GM18907 (cell line): Measurements from ENCODE around the gene TNFAIP2.

Source experiments
- ATAC-seq: cut with Tn5 transposase; IDR thresholded peaks from one replicate; pipeline ENCODE4 v1.9.1; 2021; ENCODE audit warnings: mild to moderate bottlenecking, moderate library complexity; ENCODE audit not compliant: unreplicated experiment

The TNFAIP2 gene

DNA sequence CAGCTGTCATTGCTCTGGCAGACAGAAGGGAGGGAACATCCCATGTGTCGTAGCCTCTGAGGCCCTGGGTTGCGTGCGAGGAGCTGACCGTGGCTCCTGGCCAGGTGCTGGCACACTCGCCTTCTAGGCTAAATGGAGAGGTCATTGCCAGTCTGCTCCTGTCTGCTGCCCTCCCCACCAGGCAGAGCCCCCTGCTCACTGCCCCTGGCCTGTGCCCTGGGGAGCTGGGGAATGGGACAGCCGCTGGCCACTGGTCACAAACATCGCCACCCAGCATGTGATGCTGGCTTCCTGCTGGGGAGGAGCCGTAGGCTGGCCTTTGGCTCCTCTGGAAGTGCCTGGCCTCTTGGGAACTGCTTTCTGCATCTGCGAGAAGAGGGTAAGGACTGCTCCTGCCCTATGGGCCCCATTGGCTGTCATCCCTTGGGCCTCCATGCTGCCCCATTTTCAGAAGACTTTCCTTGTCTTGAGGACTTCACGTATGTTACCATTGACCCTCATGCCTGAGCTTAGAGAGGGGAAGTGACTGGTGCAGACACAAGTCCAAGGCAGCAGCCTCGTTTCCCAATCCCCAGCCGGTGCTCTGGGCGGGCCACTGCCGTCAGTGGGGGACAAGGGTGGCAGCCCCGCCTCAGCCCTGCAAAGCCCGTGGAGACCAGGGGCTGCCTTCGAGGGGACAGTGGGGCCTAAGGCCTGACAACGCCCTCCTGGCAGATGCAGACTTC is 2.0 kb upstream of the TNFAIP2 start:
- no peak for ATAC-seq

DNA sequence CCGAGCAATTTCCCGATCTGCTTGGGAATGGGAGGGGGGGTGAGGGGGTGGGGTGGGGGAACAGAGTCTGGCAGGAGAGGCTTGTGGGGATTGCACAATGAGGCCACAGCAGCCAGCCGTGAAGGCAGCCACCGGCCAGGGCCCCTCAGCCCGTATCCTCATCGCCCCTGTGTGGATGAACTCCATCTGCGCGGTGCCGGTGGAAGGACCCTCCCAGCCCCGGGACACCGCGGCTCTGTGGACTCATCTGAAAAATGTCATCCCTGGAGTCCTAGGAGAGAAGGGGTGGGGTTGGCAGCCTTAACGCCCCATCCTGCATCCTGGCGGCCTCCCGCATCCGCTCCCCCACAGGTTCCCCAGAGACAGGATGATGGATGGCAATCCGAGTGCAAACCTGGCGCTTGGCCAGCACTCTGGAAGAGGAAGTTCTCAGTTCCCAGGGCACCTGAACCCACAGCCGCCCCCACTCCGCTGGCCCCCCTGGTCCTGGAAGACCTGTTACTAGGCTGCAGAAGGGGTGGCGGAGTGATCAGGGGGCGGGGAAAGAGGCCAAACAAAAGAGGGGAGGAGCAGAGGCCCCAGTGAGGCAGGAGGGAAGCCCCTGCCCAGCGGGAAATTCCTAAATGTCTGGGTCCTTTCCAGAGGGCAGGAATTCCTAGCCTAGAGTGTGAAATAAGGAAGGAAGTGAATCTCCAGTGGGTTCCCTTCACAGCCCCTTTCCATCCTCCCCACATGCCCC is 1.2 kb upstream of the TNFAIP2 start:
- ATAC-seq: no peak

DNA sequence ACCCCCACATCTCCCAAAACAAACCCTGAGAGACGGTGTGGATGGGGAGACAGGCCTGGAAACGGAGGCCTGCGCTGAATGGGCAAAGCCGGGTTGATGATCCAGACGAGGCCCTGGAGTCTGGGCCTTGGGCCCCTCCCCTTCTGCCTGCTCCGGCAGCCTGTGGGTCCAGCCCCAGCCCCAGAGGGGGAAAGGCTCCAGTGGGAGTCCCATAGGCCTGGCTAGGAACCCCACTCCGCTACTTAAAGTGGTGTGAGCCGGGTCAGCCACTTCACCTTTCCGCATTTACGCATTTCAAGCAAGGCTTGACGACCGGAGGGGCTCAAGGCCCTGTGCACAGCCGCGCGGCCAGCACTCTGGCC is 695 bp upstream of the TNFAIP2 start:
- no peak for ATAC-seq

DNA sequence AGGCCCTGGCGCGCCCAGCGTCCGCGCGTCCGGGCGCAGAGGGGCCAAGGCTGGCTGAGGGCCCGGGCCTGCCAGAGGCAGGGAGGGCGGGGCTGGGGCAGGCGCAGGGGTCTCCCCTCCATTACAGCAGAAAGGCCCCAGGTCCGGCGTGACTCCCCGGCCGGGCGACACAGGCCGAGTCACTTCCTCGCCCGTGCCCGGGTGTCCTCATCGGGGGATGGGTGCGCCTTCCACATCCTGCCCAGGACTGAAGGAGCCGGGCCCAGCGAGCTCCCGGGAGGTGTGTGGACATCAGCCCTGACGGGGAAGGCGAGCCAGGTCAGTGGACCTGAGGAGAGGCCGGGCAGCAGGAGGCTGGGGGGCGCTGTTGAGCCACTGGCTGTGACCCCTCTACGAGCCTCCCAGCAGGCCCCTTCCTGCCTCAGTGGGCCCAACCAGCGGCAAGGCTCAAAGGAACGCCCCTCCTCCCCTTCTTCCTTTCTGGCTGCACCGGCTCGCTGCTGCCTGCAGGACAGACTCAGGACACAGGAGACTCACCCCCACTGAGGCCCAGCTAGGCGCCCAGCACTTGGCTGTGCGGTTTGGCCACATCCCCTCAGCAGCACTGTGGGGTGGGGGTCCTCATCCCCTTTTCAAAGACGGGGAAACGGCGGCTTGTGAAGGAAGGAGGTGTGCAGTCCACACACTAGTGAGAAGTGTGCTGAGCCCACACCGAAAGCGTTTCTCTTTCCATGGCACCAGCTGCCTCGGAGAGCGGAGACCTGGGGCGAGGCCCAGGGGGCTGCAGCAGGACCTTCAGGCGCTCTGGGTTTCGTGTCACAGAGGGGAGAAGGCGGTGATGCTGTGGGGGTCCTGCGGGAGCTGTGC is 606 bp downstream of the TNFAIP2 start:
- no peak for ATAC-seq

DNA sequence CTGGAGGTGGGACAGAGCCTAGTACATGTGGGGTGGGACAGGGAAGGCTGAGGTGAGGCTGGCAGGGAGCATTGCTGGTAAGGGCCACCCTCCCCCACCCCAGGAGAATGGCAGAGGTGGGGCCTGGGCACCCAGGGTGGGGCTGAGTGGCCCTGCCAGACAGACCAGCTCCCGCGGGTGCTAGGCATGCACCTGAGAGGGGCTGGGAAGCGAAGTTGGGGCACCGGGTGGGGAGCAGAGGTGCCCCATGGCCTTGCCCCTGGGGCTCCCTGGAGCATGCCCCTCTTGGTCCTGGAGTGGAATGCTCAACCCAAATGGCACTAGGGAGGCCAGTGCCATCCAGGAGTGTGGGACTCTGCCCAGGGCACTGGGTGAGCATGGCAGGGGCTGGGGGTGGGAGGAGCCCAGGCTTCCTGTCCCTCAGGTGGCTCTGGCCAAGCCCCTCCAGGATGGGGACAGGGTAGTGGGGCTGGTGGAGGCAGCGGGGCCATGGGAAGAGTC is 1.3 kb downstream of the TNFAIP2 start:
- ATAC-seq: no peak

DNA sequence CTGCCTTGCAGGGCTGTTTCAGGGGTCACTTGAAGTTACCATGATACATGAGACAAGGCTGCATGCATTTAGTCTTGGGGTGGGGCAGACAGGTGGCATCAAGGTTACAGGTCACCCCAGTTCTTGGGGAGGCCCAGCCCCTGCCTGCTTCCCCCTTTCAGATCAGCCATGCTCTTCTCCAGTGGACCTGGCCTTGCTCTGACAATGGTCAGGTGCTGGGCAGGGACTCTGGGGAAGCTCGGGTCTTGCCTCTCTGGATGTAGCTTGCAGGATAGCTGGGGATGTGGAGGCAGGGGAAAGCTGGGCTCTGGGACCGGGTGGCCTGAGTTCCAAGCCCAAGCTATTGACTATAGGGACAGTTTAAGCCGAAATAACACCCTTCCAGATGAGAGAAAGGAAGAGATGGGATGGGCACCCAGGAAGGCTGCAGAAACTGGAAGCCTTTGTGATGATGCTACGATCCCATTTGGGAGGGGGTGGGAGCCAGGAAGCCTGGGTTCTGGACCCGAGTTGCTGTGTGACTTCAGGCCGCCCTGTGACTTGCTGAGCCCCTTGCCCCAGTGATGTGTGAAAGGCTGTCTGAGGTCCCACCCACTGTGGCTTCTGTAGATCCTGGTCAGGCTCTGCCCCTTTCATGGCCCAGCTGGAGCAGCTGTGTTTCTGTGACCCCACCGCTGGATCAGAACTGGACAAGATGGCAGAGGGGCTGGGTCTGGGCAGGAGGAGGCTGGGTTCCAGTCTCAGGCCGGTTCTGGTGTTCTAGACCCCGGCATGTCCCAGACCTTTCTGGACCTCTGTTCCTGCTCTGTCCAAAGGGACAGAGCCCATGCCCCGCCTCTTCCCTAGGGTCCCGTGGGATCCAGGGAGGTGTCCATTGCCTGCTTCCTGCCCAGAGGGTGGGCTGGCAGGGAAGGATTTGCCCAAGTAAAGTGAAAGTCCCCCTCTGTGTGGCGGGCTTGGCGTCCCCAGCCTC is 2.1 kb downstream of the TNFAIP2 start:
- no peak for ATAC-seq

DNA sequence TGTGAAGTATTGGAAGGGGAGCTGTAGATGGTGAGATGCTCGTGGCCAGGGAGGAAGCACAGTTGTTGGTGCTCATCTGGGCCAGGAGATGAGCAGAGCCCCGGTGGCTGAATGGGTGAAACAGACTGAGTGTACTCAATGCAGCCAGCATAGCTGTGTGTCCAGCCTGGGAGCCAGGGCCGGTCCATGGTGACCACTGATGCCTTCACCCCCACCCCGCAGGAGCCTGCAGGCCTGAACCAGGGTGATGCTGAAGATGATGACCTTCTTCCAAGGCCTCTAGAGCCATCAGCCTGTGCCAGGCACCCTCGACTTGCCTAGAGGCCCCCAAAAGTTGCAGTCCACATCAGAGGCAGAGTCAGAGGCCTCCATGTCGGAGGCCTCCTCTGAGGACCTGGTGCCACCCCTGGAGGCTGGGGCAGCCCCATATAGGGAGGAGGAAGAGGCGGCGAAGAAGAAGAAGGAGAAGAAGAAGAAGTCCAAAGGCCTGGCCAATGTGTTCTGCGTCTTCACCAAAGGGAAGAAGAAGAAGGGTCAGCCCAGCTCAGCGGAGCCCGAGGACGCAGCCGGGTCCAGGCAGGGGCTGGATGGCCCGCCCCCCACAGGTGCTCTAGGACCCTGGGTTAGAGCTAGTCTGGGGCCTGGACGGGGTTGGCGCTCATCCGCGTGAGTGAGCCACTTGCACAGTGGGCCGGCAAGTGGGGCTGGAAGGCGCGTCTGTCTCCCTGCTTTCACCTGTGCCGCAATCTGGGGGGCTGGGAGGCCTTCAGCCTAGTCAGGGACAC is 3.0 kb downstream of the TNFAIP2 start:
- ATAC-seq: no peak

DNA sequence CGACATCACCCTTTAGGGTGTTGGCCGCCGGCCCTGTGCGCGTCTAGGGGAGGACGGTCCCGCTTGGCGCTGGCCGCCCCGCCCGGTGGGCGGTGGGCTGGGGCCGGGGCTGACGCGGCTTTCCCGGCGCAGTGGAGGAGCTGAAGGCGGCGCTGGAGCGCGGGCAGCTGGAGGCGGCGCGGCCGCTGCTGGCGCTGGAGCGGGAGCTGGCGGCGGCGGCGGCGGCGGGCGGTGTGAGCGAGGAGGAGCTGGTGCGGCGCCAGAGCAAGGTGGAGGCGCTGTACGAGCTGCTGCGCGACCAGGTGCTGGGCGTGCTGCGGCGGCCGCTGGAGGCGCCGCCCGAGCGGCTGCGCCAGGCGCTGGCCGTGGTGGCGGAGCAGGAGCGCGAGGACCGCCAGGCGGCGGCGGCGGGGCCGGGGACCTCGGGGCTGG is 3.6 kb downstream of the TNFAIP2 start:
- ATAC-seq: no peak

DNA sequence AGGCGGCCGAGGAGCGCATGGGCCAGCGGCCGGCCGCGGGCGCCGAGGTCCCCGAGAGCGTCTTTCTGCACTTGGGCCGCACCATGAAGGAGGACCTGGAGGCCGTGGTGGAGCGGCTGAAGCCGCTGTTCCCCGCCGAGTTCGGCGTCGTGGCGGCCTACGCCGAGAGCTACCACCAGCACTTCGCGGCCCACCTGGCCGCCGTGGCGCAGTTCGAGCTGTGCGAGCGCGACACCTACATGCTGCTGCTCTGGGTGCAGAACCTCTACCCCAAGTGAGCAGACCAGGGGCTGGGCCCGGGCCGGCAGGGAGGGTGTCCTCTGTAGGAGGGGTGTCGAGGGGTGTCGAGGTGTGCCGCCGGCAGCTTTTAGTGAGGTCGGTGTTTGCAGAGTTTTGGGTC is 4.1 kb downstream of the TNFAIP2 start:
- ATAC-seq: no peak

DNA sequence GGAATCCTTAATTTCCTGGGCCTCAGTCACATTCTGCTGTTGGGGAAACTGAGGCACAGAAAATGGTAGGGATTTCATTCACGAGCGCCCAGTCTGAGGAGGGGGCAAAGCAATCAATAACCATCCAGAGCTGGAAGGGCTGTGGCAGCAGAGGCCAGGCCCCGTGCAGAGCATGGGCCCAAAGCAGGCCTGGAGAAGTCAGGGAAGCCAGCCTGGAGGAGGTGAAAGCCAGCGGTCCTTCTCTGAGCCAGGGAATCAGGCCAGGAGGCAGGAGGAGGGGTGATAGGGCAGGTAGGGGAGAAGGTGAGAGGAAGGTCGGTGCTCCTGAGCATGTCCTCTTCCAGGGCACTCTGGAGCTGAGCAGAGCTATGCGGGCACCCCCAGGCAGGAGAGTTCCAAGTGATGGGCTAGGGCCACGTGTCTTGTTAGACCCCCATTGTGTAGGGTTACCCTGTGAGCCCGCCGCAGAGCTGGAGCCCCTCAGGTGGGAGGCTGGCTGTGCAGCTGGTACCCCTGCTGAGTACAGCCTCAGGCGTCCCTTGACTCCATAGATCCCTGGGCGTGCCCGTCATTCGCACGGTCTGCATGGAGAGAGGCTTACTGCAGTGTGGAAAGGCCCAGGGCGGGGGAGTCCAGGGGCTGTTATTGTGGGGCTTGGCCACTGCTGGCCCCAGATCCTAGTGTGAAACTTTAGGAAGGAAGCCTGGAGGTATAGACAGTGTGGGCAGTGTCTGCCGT is 4.8 kb downstream of the TNFAIP2 start:
- no peak for ATAC-seq

DNA sequence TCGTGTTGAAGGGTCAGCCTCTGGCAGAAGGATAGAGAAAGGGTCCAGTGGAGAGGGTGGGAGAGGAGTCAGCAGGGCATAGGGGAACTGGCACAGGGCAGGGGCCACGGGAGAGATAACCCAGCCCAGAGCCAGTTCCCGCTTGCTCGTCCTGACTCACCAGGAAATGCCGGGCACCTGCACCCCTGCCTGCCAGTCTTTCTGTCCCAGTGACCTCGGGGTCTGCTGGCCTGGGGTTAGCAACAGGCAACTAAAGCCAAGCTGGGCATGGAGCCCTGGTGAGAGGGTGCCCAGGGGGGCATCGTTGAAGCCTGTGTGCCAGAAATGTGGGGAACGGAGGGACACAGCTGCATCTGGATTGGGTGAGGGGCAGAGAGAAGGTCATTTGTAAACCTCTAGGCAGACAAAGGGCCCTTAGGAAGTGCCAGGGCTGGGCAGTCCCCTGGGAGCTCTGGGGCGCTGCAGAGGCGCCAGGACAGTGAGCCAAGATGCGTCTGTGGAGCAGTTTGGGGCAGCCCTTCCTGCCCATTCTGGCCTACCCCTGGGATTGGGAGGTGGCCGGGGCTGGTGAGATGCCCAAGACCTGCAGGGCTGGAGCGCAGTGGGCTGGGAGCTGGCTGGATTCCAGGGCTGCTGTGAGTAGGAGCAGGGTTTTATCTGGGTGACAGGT is 5.5 kb downstream of the TNFAIP2 start:
- no peak for ATAC-seq

DNA sequence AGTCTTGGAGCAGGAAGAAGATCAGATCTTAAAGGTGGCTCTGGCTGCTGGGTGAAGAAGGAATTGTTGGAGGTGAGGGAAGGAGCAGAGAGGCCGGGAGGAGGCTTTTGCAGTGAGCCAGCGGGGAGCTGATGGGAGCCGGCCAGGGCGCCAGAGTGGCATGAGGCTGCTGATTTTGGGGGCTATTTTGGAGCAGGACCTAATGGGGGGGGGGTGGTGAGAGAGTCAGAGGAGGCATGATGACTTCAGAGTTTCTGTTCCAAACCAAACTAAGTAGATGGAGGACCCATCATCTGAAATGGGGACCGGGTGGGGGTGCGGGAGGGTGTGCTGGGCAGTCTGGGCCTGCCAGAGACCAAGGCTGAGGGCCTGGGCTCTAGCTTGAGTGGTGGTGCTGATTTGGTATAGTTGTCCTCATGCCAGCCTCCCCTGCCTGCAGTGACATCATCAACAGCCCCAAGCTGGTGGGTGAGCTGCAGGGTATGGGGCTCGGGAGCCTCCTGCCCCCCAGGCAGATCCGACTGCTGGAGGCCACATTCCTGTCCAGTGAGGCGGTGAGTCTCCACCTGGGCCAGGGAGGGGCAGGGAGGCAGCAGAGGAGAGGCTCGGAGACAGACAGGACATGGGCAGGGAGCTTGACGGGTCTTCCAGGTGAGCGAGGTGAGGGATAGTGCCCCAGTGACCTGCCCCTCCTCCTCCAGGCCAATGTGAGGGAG is 6.2 kb downstream of the TNFAIP2 start:
- ATAC-seq: no peak

DNA sequence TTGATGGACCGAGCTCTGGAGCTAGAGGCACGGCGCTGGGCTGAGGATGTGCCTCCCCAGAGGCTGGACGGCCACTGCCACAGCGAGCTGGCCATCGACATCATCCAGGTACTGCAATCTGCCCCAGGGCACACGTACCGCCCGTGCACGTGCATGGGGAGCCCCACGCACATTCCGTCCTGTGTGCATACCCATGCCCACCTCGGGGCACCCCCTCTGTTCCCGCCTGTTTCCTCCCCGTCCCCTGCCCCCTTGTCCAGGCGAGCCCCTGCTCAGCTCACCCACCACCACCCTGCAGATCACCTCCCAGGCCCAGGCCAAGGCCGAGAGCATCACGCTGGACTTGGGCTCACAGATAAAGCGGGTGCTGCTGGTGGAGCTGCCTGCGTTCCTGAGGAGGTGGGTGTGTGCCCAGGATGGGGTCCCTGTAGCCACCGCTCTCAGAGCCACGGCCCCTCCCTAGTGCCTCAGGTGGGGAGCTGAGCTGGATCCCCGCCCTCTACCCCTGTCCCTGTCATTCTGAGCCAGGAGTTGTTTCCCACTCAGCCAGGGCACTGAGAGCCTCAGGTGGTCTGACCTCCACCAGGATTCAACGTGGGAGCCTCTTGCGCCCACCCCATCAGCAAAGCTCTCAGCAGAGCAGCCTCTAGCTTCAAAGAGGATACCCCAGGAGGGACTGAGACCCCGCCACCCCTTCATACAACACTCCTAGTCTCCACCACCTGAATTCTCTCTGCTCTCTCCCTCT is 6.9 kb downstream of the TNFAIP2 start:
- no peak for ATAC-seq

DNA sequence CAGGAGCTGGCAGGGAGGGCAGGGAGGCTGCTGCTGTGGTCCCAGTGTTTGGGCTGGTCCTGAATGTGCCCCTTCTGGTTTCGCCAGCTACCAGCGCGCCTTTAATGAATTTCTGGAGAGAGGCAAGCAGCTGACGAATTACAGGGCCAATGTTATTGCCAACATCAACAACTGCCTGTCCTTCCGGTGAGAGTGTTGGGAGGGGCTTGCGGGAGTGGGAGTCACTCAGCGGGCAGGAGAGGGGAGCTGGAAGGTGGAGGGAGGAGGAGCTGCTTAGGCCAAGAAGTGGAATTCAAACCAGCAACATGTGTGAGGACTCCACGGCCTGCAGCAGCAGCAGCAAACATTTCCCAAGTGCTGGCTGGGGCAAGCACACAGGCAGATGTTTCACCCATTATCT is 7.7 kb downstream of the TNFAIP2 start:
- ATAC-seq: no peak

DNA sequence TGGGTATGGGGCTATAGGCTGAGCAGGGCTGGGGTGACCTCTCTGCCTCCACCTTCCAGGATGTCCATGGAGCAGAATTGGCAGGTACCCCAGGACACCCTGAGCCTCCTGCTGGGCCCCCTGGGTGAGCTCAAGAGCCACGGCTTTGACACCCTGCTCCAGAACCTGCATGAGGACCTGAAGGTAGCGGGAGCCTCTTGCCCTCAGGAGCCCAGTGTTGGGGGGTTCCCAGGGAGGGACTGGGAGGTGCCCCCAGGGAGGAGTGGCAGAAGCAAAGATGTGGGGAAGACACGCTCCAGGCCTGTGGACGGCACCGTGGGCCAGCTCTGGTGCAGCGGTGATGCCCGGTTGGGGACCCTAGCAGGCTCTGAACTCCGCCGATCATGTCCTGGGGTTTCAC is 8.3 kb downstream of the TNFAIP2 start:
- no peak for ATAC-seq

DNA sequence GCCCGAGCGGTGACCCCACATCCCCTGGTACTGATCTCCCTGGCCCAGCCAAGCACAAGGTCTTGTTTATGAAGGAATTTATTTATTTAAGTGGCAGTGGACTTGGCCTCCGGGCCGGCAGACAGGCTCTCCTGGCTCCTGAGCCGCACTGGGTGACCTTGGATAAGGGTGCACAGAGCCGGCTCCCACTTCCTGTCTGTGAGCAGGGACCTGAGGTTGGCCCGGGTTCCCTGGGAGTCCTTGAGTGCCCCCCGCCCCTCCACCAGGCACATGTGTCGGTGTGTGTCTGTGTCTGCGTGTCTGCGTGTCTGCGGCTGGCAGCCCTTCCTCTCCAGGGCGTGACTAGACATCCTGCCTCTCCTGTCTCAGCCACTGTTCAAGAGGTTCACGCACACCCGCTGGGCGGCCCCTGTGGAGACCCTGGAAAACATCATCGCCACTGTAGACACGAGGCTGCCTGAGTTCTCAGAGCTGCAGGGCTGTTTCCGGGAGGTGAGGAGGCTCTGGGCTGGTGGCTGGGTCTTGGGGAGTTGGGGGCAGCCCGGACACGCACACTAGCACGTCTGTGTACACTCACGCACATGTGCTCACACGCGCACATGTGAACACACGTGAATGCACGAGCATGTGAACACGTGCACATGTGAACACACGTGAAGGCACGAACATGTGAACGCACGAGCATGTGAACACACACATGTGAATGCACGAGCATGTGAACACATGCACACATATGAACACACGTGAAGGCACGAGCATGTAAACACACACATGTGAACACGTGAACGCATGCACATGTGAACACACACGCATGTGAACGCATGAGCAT is 9.3 kb downstream of the TNFAIP2 start:
- no peak for ATAC-seq
